HCT116 (cell line): ENCODE results near the gene C22orf42. TPM values are rescaled to one million over a fixed set of nuclear protein-coding genes. Genes with fewer than 3 reads are reported as not detected.
A peak's percentile ranks its signal among the peaks of the same experiment; 100 is the strongest.
"Not testable (repeated sequence)": the region's sequence is repeated elsewhere in the genome, so short reads cannot be mapped to it uniquely, and the experiment has no call there.

Experiments used
- ATAC-seq: fragments of 200-7000 bp; cut with Tn5 transposase; 2 replicates; pipeline ENCODE4 v1.9.1; 2020; ENCODE audit warnings: mild to moderate bottlenecking, moderate library complexity
- BruUV-seq: library from RNA; stranded (reverse); fragments of 400-500 nt; replicated peaks from 2 replicates; lab custom pipeline; 2021; lab: Mats Ljungman, UMichigan
- CTCF ChIA-PET: fragments of 300-600 bp; sonication (Branson Sonifier 250); formaldehyde crosslinking; loops from one replicate; lab custom pipeline; 2021; ENCODE audit warnings: antibody characterized with exemption; lab: Charles Lee
- POLR2A ChIA-PET: fragments of 300-600, 350-600 bp; sonication (Branson Sonifier 250); formaldehyde crosslinking; loops from one replicate; lab custom pipeline; 2021; ENCODE audit warnings: antibody characterized with exemption; lab: Charles Lee
- RAD21 ChIA-PET, 2 experiments: fragments of 300-600 bp; sonication (Branson Sonifier 250); formaldehyde crosslinking; loops; one replicate each; lab custom pipeline; 2023; ENCODE audit warnings: low total read pairs in 2 of 2; ENCODE audit not compliant: uncharacterized antibody in 2 of 2, unreplicated experiment in 2 of 2, low non-redundant PET in 1 of 2; lab: Charles Lee
- DNase-seq: peaks from one replicate; pipeline ENCODE4 v3.0.0-alpha.2; 2010; ENCODE audit warnings: low read depth, low spot score
- H2AFZ ChIP-seq: fragments of 200-600 bp; shearing (Covaris generic), sonication (generic); 2 replicates; pipeline ENCODE4 v1.6.1; 2017; ENCODE audit warnings: low read depth, mixed run types, mixed read lengths, antibody characterized with exemption, low read length; ENCODE audit not compliant: poor library complexity, severe bottlenecking
- H3K27ac ChIP-seq: 2 replicates; pipeline ENCODE4 v1.5.1; 2012; ENCODE audit warnings: low read depth, low read length
- H3K27me3 ChIP-seq: fragments of 200-600 bp; sonication (generic); 2 replicates; pipeline ENCODE4 v1.6.1; 2016; ENCODE audit warnings: mixed run types, low read length, mixed read lengths; ENCODE audit not compliant: insufficient read depth
- H3K36me3 ChIP-seq, 2 experiments: fragments of 200-500 bp in 1 of 2; fragments of 200-600 bp in 1 of 2; sonication (Bioruptor generic) in 1 of 2; sonication (generic) in 1 of 2; 2 replicates each; pipeline versions ENCODE4 v1.5.1 to v1.6.1; 2014 to 2016; ENCODE audit warnings: low read length in 2 of 2, inconsistent platforms in 1 of 2, mixed read lengths in 1 of 2, mixed run types in 1 of 2; ENCODE audit not compliant: insufficient read depth in 2 of 2, control insufficient read depth in 1 of 2
- H3K4me1 ChIP-seq, 2 experiments: fragments of 200-600 bp in 1 of 2; sonication (generic) in 1 of 2; 2 replicates each; pipeline versions ENCODE4 v1.5.1 to v1.6.1; 2012 to 2017; ENCODE audit warnings: low read length in 2 of 2, inconsistent platforms in 1 of 2, mild to moderate bottlenecking in 1 of 2, mixed read lengths in 1 of 2, mixed run types in 1 of 2, moderate library complexity in 1 of 2; ENCODE audit not compliant: insufficient read depth in 2 of 2, control insufficient read depth in 1 of 2
- H3K4me2 ChIP-seq: fragments of 200-600 bp; sonication (generic); 2 replicates; pipeline ENCODE4 v1.6.1; 2017; ENCODE audit warnings: mixed run types, low read length, mixed read lengths
- H3K4me3 ChIP-seq, 2 experiments: fragments of 200-600 bp in 1 of 2; sonication (generic) in 1 of 2; replicated peaks in 1 of 2; 2 replicates each; pipeline ENCODE4 v1.5.1; 2011 to 2016; ENCODE audit warnings: low read length in 2 of 2, control low read depth in 1 of 2, low read depth in 1 of 2, mild to moderate bottlenecking in 1 of 2, mixed read lengths in 1 of 2, mixed run types in 1 of 2
- H3K79me2 ChIP-seq: fragments of 200-600 bp; sonication (generic); 2 replicates; pipeline ENCODE4 v1.6.1; 2017; ENCODE audit warnings: mild to moderate bottlenecking, mixed run types, low read length, moderate library complexity, mixed read lengths; ENCODE audit not compliant: insufficient read depth
- H3K9ac ChIP-seq: fragments of 200-600 bp; sonication (generic); 2 replicates; pipeline ENCODE4 v1.6.1; 2016; ENCODE audit warnings: low read length, mixed read lengths
- H3K9me2 ChIP-seq: fragments of 200-600 bp; sonication (generic), shearing (Covaris generic); 2 replicates; pipeline ENCODE4 v1.6.1; 2017; ENCODE audit warnings: mixed run types, mild to moderate bottlenecking, moderate library complexity; ENCODE audit not compliant: insufficient read depth
- H3K9me3 ChIP-seq, 2 experiments: fragments of 200-500 bp in 1 of 2; fragments of 200-600 bp in 1 of 2; sonication (Bioruptor generic) in 1 of 2; sonication (generic) in 1 of 2; 2 replicates each; pipeline ENCODE4 v1.6.1; 2014 to 2017; ENCODE audit warnings: low read length in 2 of 2, mixed read lengths in 2 of 2, inconsistent platforms in 1 of 2, low read depth in 1 of 2, mild to moderate bottlenecking in 1 of 2, mixed run types in 1 of 2, moderate library complexity in 1 of 2; ENCODE audit not compliant: control insufficient read depth in 1 of 2, insufficient read depth in 1 of 2
- H4K20me1 ChIP-seq: fragments of 200-600 bp; sonication (generic), shearing (Covaris generic); 2 replicates; pipeline ENCODE4 v1.6.1; 2017; ENCODE audit warnings: mixed run types, mild to moderate bottlenecking, moderate library complexity; ENCODE audit not compliant: insufficient read depth
- CBX3 ChIP-seq: IDR thresholded peaks from 2 replicates; pipeline ENCODE4 v1.6.1; 2012; ENCODE audit warnings: low read depth
- EGR1 ChIP-seq: IDR thresholded peaks from 2 replicates; pipeline ENCODE4 v1.6.1; 2012; ENCODE audit warnings: low read depth
- ELF1 ChIP-seq: IDR thresholded peaks from 2 replicates; pipeline ENCODE4 v1.6.1; 2012; ENCODE audit warnings: low read depth, borderline replicate concordance
- FOSL1 ChIP-seq: IDR thresholded peaks from 2 replicates; pipeline ENCODE4 v1.6.1; 2012; ENCODE audit warnings: low read depth
- JUND ChIP-seq: IDR thresholded peaks from 2 replicates; pipeline ENCODE4 v1.6.1; 2012
- POLR2AphosphoS5 ChIP-seq: IDR thresholded peaks from 2 replicates; pipeline ENCODE4 v1.6.1; 2011; ENCODE audit warnings: mild to moderate bottlenecking, low read depth, low read length, moderate library complexity
- SIN3A ChIP-seq: IDR thresholded peaks from 2 replicates; pipeline ENCODE4 v1.6.1; 2012; ENCODE audit warnings: low read depth
- SP1 ChIP-seq: IDR thresholded peaks from 2 replicates; pipeline ENCODE4 v1.6.1; 2012; ENCODE audit warnings: low read depth
- intact Hi-C: fragments of 100-400 bp; cut with micrococcal nuclease; formaldehyde crosslinking; loops from 2 replicates; pipeline ENCODE4 v1.10.0; 2022
- total RNA-seq: library from RNA; stranded (reverse); gene quantifications from one replicate; pipeline ENCODE4 v1.2.1, GENCODE V29; 2021; ENCODE audit not compliant: unreplicated experiment
- TF ChIP-seq, protein P1 (sequence below), 3 experiments: fragments of 200-600 bp in 1 of 3; sonication (generic) in 1 of 3; IDR thresholded peaks in 2 of 3; conservative IDR thresholded peaks in 1 of 3; 2 replicates each; pipeline ENCODE4 v1.5.1; 2012 to 2017; ENCODE audit warnings: low read depth in 2 of 3, low read length in 2 of 3, antibody characterized with exemption in 1 of 3, borderline replicate concordance in 1 of 3, control low read depth in 1 of 3, mild to moderate bottlenecking in 1 of 3, mixed read lengths in 1 of 3, mixed run types in 1 of 3, moderate library complexity in 1 of 3; ENCODE audit not compliant: insufficient read depth in 1 of 3

The C22orf42 gene
- total RNA-seq, 1 experiment from 2014 or later = not detected

DNA sequence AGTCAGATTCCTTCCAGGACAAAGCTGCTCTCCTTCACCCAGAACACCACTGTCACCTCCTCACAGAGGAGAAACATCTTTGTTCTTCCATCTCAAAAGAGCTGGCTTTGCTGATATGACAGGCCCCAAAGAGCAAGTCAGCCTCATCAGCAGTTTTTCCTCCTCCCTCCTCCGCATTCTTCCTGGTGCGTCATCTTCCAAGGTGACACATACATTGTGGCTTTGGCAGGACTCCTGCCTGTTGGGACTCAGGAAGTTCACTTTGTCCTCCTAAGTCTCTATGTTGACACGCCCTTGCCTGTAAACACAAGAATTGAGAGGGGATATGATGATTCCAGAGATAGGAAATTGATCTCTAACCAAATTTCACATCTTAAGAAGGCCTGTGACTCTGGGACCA lies 23.1 kb downstream of the C22orf42 start:
- ATAC-seq (peak; percentile 80), DNase-seq (peak; percentile 66)
- H3K9ac ChIP-seq, H3K79me2 ChIP-seq, H3K9me3 ChIP-seq, BruUV-seq, CTCF ChIA-PET, H3K27ac ChIP-seq, H3K9me2 ChIP-seq, H3K27me3 ChIP-seq, H4K20me1 ChIP-seq, intact Hi-C loops, RAD21 ChIA-PET, H3K36me3 ChIP-seq, POLR2A ChIA-PET: not testable (repeated sequence)
- TF ChIP-seq, protein P1, sequence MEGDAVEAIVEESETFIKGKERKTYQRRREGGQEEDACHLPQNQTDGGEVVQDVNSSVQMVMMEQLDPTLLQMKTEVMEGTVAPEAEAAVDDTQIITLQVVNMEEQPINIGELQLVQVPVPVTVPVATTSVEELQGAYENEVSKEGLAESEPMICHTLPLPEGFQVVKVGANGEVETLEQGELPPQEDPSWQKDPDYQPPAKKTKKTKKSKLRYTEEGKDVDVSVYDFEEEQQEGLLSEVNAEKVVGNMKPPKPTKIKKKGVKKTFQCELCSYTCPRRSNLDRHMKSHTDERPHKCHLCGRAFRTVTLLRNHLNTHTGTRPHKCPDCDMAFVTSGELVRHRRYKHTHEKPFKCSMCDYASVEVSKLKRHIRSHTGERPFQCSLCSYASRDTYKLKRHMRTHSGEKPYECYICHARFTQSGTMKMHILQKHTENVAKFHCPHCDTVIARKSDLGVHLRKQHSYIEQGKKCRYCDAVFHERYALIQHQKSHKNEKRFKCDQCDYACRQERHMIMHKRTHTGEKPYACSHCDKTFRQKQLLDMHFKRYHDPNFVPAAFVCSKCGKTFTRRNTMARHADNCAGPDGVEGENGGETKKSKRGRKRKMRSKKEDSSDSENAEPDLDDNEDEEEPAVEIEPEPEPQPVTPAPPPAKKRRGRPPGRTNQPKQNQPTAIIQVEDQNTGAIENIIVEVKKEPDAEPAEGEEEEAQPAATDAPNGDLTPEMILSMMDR (IDR thresholded peaks at IDR 0.05 in 2 of 3, conservative IDR thresholded peaks at IDR 0.05 in 1 of 3; ENCODE audit: borderline replicate concordance in 1 of 3, insufficient read depth in 1 of 3, low read depth in 2 of 3, low read length in 2 of 3) = 0 out of 6 replicates have a peak, but pooled peaks of 1 of the 3 experiments have one; percentile 12
- TF ChIP-seq SP1 (peak; percentile 50; the same call in 1 of the 2 replicates), CBX3 (0 out of 2 replicates have a peak, but pooled peaks have one; percentile 28), POLR2AphosphoS5 (peak; percentile 28; the same call in 1 of the 2 replicates), ELF1 (peak; percentile 32; the same call in 1 of the 2 replicates), JUND (peak; percentile 69; the same call in 1 of the 2 replicates), EGR1 (peak; percentile 65; the same call in 1 of the 2 replicates), SIN3A (peak; percentile 47; the same call in 1 of the 2 replicates), FOSL1 (peak; percentile 68; the same call in 1 of the 2 replicates)
- Histone ChIP-seq H2AFZ (peak overlapping the region; percentile 38), H3K4me2 (peak overlapping the region; percentile 66), H3K4me3 (0 out of 4 replicates have a peak overlapping the region, but pooled peaks of 1 of the 2 experiments have one; percentile 18), H3K4me1 (peaks cover 8 to 36% of the 10 kb centered on the region in 2 experiments)

GRCh38 chr22:32134796-32135195 lies 24.3 kb downstream of the C22orf42 start:
- H3K9me3 ChIP-seq, H3K4me3 ChIP-seq, H4K20me1 ChIP-seq, RAD21 ChIA-PET, H3K9me2 ChIP-seq, H3K27me3 ChIP-seq, H2AFZ ChIP-seq, intact Hi-C loops, DNase-seq, H3K27ac ChIP-seq, H3K9ac ChIP-seq, BruUV-seq, H3K4me2 ChIP-seq, ATAC-seq, CTCF ChIA-PET, H3K36me3 ChIP-seq, POLR2A ChIA-PET, H3K79me2 ChIP-seq: not testable (repeated sequence)
- peaks cover 8 to 36% of the 10 kb centered on the region in 2 experiments for H3K4me1 ChIP-seq
